Left renal cortex interstitium (tissue), 4 donors: ENCODE results near the gene MAML1. TPM values are rescaled to one million over a fixed set of nuclear protein-coding genes. Genes with fewer than 3 reads are reported as not detected.

Source experiments
- DNase-seq, 4 donors: peaks; one replicate each; pipeline ENCODE4 v3.0.0-alpha.2; 2013; ENCODE audit warnings: low read depth in 4 of 4, low spot score in 2 of 4, missing footprints in 1 of 4
- polyA plus RNA-seq, 4 donors: library from polyadenylated mRNA; unstranded; fragments of 120-200 nt; gene quantifications; one replicate each; pipeline ENCODE4 v1.2.1, GENCODE V29; 2013; ENCODE audit not compliant: insufficient read length in 4 of 4

Gene MAML1
- polyA plus RNA-seq, 4 donors = 35.7 to 55.3 (median 42.8) TPM

GRCh38 chr5:179766021-179766725 is 33.6 kb downstream of the MAML1 start:
- DNase-seq = no peak

GRCh38 chr5:179766726-179767455 is 34.3 kb downstream of the MAML1 start:
- DNase-seq = no peak

GRCh38 chr5:179767496-179768100 is 35.0 kb downstream of the MAML1 start:
- no peak for DNase-seq

GRCh38 chr5:179768326-179769085 is 35.9 kb downstream of the MAML1 start:
- no peak for DNase-seq

- no peak for DNase-seq
Observed at GRCh38 chr5:179769271-179769670, 36.6 kb downstream of the MAML1 start.

- DNase-seq = no peak
Observed at GRCh38 chr5:179769796-179770195, 37.2 kb downstream of the MAML1 start.

- no peak for DNase-seq
Observed at GRCh38 chr5:179771311-179771895, 38.8 kb downstream of the MAML1 start.

- no peak for DNase-seq
Observed at GRCh38 chr5:179772351-179772750, 39.7 kb downstream of the MAML1 start.

GRCh38 chr5:179773686-179774040 is 41.0 kb downstream of the MAML1 start:
- DNase-seq = no peak

GRCh38 chr5:179774442-179774841 is 41.8 kb downstream of the MAML1 start:
- no peak for DNase-seq

- DNase-seq = no peak
Observed at GRCh38 chr5:179776411-179776938, 43.9 kb downstream of the MAML1 start.

- DNase-seq = no peak
Observed at GRCh38 chr5:179777456-179777855, 44.8 kb downstream of the MAML1 start.

GRCh38 chr5:179777909-179778308 is 45.3 kb downstream of the MAML1 start:
- no peak for DNase-seq

- no peak for DNase-seq
Observed at GRCh38 chr5:179778591-179778990, 46.0 kb downstream of the MAML1 start.

GRCh38 chr5:179779826-179780225 is 47.2 kb downstream of the MAML1 start:
- no peak for DNase-seq

GRCh38 chr5:179780362-179780761 is 47.7 kb downstream of the MAML1 start:
- no peak for DNase-seq

GRCh38 chr5:179781846-179782245 is 49.2 kb downstream of the MAML1 start:
- DNase-seq = no peak

GRCh38 chr5:179783128-179783527 is 50.5 kb downstream of the MAML1 start:
- no peak for DNase-seq

- DNase-seq = no peak
Observed at GRCh38 chr5:179786861-179787260, 54.2 kb downstream of the MAML1 start.

- no peak for DNase-seq
Observed at GRCh38 chr5:179788193-179788854, 55.7 kb downstream of the MAML1 start.
